ENCODE data around the gene HDAC4. TPM values are rescaled to one million over a fixed set of nuclear protein-coding genes. Genes with fewer than 3 reads are reported as not detected.

The HDAC4 gene
- total RNA-seq, 4 donors from 2014 or later, result 24.8 to 82.9 (median 41.3) TPM

DNA sequence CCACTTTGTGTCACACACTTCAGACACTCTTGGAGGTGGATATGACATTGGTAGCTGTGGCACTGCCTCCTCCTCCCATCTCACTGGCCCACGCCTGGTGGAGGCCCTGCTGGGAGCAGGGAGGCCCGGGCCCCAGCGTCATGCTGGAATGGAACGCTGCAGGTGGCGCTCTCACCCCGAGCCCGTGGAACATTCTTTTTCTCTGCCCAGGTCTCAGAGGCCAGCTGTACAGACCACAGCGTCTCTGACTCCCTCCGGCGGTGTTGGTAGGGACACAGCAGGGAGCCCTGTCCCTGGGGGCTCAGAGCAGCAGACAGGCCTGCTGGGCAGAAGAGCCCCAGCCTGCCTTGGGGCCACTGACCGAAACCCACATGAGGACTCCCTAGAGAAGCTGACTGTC, 334.9 kb downstream of the HDAC4 start:
- TF ChIP-seq, protein P1, sequence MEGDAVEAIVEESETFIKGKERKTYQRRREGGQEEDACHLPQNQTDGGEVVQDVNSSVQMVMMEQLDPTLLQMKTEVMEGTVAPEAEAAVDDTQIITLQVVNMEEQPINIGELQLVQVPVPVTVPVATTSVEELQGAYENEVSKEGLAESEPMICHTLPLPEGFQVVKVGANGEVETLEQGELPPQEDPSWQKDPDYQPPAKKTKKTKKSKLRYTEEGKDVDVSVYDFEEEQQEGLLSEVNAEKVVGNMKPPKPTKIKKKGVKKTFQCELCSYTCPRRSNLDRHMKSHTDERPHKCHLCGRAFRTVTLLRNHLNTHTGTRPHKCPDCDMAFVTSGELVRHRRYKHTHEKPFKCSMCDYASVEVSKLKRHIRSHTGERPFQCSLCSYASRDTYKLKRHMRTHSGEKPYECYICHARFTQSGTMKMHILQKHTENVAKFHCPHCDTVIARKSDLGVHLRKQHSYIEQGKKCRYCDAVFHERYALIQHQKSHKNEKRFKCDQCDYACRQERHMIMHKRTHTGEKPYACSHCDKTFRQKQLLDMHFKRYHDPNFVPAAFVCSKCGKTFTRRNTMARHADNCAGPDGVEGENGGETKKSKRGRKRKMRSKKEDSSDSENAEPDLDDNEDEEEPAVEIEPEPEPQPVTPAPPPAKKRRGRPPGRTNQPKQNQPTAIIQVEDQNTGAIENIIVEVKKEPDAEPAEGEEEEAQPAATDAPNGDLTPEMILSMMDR (IDR thresholded peaks at IDR 0.05; ENCODE audit: low read depth), result no peak

DNA sequence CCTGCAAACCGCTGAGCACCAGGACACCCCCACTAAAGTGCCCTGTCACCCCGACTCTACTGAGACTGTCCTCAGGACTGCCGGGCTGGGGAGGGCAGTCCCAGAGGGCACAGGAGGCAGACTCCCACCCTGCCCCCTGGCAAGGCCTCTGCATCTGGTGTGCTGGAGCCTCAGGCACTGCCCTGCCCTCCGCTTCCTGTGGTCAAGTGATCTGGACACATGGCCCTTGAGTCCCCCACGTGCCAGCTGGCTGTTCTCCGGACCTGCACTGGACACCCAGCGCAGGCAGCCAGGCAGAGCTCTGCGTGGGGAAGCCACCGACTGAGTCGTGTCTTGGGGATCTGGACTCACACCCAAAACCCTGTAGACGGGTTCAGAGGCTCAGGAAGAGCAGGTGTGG, 335.3 kb downstream of the HDAC4 start:
- TF ChIP-seq, protein P1 (IDR thresholded peaks at IDR 0.05; ENCODE audit: low read depth), result no peak

DNA sequence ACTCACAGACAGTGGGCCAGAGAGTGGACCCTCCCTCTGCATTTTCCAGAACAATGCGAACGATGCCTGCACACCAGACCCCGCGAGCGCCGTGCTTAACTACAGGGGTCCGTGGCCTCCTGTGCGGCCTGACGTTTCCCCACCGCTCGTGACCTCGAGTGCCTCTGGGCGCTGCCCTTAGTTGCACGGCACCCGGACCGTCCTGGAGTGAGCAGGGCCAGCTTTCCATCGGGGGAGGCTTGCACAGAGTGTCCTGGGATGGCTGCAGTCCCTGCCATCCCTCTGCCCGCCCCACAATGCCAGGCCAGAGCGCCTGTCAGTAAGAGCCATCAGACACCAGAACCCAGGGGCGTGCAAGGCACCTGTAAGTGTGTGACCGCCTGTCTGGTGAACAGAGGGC, 335.9 kb downstream of the HDAC4 start:
- TF ChIP-seq, protein P1 (IDR thresholded peaks at IDR 0.05; ENCODE audit: low read depth), result no peak

DNA sequence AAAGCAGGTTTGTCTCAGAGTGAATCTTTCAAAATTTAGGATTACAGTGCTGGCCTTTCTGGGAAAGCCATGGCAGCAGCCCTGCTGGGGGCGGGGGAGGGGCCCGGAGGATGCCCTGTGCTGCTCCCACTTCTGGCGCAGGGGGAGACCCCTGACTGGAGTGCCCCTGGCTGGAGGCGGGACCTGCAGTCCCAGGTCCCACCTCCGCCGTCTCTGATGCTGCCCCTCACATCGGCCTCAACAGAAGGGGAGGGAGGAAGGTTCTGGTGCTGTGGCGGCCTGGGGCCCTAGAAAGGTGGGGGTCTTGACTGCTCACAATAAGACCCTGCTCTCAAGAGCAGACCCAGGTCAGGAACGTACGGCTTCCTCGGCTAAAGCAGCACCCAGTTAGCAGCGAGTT, 336.6 kb downstream of the HDAC4 start:
- TF ChIP-seq, protein P1 (IDR thresholded peaks at IDR 0.05; ENCODE audit: low read depth), result no peak

DNA sequence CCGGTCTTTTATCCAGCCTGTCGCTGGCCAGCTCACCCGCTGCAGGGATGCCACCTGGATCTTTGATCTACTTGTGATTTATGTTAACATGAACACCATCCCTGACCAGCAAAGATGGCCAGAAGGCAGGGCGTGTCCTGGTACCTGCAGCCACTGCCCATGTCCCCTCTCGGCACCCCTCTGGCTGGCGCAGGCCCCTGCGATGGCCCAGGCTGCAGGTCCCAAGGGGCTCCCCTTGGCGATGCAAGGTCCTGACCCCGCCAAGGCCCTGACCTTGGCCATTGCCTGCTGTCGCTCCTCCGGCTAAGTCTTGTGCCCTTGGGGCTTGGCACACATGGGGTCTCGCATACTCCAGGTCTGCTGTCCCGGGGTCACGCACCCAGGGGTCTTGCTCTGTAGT, 338.1 kb downstream of the HDAC4 start:
- TF ChIP-seq, protein P1 (IDR thresholded peaks at IDR 0.05; ENCODE audit: low read depth), result no peak

DNA sequence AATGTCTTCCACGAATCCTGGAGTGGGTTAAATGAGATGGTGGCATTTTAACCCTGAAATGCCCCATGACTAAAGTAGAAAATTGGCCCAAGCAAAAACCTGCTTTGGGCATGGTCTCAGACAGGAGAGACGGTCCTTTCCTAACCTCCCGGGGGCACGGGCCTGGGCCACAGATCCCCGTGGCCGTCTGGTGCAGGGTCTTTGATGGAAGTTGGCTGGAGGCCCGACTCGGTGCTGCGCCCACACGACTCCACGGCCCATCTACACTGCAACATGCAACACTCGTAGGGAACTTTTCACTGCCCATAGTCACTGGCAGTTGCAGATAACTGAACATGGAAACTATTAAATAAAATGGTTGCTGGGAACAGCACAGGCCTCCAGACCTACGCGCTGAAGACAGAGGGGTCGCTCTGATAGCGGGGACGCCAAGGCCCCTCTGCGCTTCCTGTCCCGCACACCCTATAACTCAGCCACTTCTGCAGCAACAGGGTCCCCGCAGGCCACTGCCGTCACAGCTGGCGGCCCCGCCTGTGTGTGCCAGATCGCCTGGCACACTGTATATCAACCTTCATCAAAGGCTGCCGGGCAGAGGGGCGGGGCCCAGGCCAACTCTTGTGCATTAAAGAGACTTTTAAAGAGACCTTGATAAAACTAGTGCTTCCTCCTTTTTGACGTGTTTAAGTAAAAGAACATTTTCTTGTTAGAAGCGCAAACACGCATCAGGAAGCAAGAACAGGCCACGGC, 338.8 kb downstream of the HDAC4 start:
- TF ChIP-seq, protein P1 (IDR thresholded peaks at IDR 0.05; ENCODE audit: low read depth), result no peak

DNA sequence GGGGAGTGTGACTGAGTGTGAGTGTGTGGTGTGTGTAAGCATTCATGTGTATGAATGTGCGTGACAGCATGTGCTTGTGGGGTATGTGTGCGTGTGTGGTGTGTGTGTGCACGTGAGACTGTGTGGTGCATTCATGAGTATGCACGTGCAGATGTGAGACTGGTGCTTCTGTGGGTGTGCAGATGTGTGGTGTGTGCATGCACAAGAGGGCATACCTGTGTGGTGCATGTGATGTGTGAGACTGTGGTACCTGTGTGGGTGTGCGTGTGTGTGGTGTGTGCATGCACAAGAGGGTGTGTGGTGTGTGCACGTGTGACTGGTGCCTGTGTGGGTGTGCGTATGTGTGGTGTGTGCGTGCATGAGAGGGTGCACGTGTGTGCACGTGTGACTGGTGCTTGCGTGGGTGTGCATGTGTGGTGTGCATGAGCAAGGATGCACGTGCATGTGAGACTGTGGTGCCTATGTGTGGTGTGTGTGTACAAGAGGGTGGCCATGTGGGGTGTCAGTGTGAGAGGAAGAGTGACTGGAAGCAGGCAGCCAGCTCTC, 339.6 kb downstream of the HDAC4 start:
- TF ChIP-seq, protein P1 (IDR thresholded peaks at IDR 0.05; ENCODE audit: low read depth), result no peak

Measured in subcutaneous adipose tissue (tissue), 4 donors.